Common myeloid progenitor, CD34-positive (primary cell): ENCODE data around the gene STAG2.
"Not testable (repeated sequence)": the region's sequence is repeated elsewhere in the genome, so short reads cannot be mapped to it uniquely, and the experiment has no call there.

Experiments used
- CTCF ChIA-PET: fragments of 350-600 bp; sonication (Branson Sonifier 250); formaldehyde crosslinking; loops from one replicate; lab custom pipeline; 2021; ENCODE audit warnings: antibody characterized with exemption; lab: Charles Lee
- POLR2A ChIA-PET: fragments of 350-600 bp; sonication (Branson Sonifier 250); formaldehyde crosslinking; loops from one replicate; lab custom pipeline; 2021; ENCODE audit warnings: antibody characterized with exemption; lab: Charles Lee
- DNase-seq, 3 donors: peaks; one replicate each; pipeline versions ENCODE4 v3.0.0 to v3.0.0-alpha.2; 2013
- H3K27ac ChIP-seq, 2 experiments: 1 replicate in 1 of 2; 2 replicates in 1 of 2; pipeline ENCODE4 v1.7.0; 2013; ENCODE audit warnings: inconsistent platforms in 2 of 2, low read length in 2 of 2, mild to moderate bottlenecking in 2 of 2, low read depth in 1 of 2, moderate library complexity in 1 of 2; ENCODE audit not compliant: severe bottlenecking in 2 of 2, insufficient read depth in 1 of 2, poor library complexity in 1 of 2
- H3K27me3 ChIP-seq, 5 experiments: replicated peaks in 2 of 5; 1 replicate in 3 of 5; 2 replicates in 2 of 5; pipeline versions ENCODE4 v1.6.1 to v1.7.0; 2013; ENCODE audit warnings: low read length in 4 of 5, mild to moderate bottlenecking in 2 of 5, moderate library complexity in 2 of 5, inconsistent platforms in 1 of 5; ENCODE audit not compliant: insufficient read depth in 5 of 5, control insufficient read depth in 4 of 5
- H3K36me3 ChIP-seq, 4 experiments: 1 replicate in 2 of 4; 2 replicates in 2 of 4; pipeline versions ENCODE4 v1.6.1 to v1.7.0; 2013; ENCODE audit warnings: low read length in 3 of 4, control low read depth in 1 of 4, mild to moderate bottlenecking in 1 of 4; ENCODE audit not compliant: control insufficient read depth in 4 of 4, insufficient read depth in 4 of 4
- H3K4me1 ChIP-seq, 4 experiments: 1 replicate in 3 of 4; 2 replicates in 1 of 4; pipeline versions ENCODE4 v1.6.1 to v1.7.1; 2013; ENCODE audit warnings: low read length in 3 of 4, mild to moderate bottlenecking in 3 of 4, control low read depth in 1 of 4, inconsistent platforms in 1 of 4, moderate library complexity in 1 of 4; ENCODE audit not compliant: control insufficient read depth in 4 of 4, insufficient read depth in 4 of 4; ENCODE audit errors: control extremely low read depth in 1 of 4
- H3K4me3 ChIP-seq, 7 experiments: 1 replicate in 4 of 7; 2 replicates in 3 of 7; pipeline versions ENCODE4 v1.5.1 to v1.7.0; 2013; ENCODE audit warnings: mild to moderate bottlenecking in 7 of 7, low read length in 6 of 7, moderate library complexity in 6 of 7, inconsistent platforms in 2 of 7, low read depth in 2 of 7, control low read depth in 1 of 7; ENCODE audit not compliant: insufficient read depth in 4 of 7, control insufficient read depth in 1 of 7; ENCODE audit errors: extremely low read depth in 1 of 7
- H3K9me3 ChIP-seq, 5 experiments: 1 replicate in 4 of 5; 2 replicates in 1 of 5; pipeline versions ENCODE4 v1.6.1 to v1.7.1; 2013; ENCODE audit warnings: low read length in 4 of 5, mild to moderate bottlenecking in 2 of 5, inconsistent platforms in 1 of 5, low read depth in 1 of 5, moderate library complexity in 1 of 5; ENCODE audit not compliant: control insufficient read depth in 4 of 5, insufficient read depth in 2 of 5; ENCODE audit errors: control extremely low read depth in 1 of 5
- WGBS: methylation state at CpG from one replicate; pipeline ENCODE4 v1.1.5; 2013; ENCODE audit not compliant: insufficient coverage; 5-methylcytosine and 5-hydroxymethylcytosine counted together

Gene STAG2

GRCh38 chrX:123927845-123928244, 33.7 kb upstream of the STAG2 start:
- CTCF ChIA-PET = interaction anchor here (1.0 kb wide), 1 partner anchor 30 kb away, joined by 3 read pairs; no protein-coding TSS in a partner anchor
- Histone ChIP-seq H3K27ac (no peak overlapping the region), H3K4me1 (no peaks in the 10 kb centered on the region), H3K27me3 (no peaks in the 10 kb centered on the region), H3K36me3 (no peaks in the 10 kb centered on the region), H3K9me3 (no peaks in the 10 kb centered on the region), H3K4me3 (no peak overlapping the region)
- 95% methylated on average over 2 of the region's 2 CpGs for WGBS
- POLR2A ChIA-PET = no interaction called here
- peak in 1 of 3 donors; percentile 5 for DNase-seq

- H3K27me3 ChIP-seq, H3K9me3 ChIP-seq, H3K36me3 ChIP-seq, DNase-seq, POLR2A ChIA-PET, CTCF ChIA-PET, H3K4me3 ChIP-seq, H3K27ac ChIP-seq, H3K4me1 ChIP-seq: not testable (repeated sequence)
- WGBS = 72% methylated on average over 2 of the region's 2 CpGs
Observed at GRCh38 chrX:123932055-123932454, 29.5 kb upstream of the STAG2 start.

DNA sequence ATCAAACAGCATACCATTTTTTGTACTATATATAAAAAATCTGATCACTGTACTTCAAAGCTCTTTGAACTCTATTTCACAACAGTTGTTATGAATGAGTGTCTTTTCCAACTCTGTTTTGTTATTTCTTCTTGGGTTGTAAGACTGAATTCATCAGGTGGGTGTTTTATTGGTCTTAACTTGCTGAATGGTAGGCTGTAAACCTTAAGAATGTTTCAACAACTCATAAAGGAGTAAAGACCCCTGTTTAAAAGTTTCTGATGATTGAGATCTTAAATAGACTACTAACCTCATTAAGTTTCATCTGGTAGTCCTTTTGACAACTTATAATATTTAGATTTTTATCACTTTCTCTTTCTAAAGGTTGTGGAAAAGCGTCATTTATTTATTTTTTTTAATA, 18.4 kb upstream of the STAG2 start:
- ChIA-PET POLR2A (no interaction called here), CTCF (no interaction called here)
- WGBS = no CpG with 5 or more reads among the region's 1 CpG

DNA sequence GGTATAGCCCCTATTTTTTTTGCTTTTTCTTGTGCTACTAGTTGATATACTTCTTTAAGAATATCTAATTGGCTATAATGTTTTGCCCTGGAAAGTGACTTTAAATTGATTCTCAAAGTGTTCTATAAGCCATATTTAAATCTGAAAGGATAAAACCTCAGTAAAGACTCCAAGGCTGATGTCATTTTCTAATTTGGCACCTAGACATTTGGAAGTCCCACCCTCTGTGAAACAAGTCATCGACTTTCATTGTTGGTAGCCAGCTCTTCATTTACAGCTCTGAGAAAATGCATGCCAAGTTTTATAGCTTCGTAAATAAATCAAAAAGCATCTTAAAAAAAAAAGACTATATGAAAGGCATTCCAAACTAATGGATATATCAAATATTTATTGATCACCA, 18.0 kb upstream of the STAG2 start:
- POLR2A ChIA-PET = no interaction called here
- 80% methylated on average over 1 of the region's 2 CpGs for WGBS
- no peaks in the 10 kb centered on the region for H3K27me3 ChIP-seq
- no peaks in the 10 kb centered on the region for H3K9me3 ChIP-seq
- DNase-seq = no peak
- no peaks in the 10 kb centered on the region for H3K4me1 ChIP-seq
- no peak overlapping the region for H3K27ac ChIP-seq
- no peaks in the 10 kb centered on the region for H3K36me3 ChIP-seq
- no peak overlapping the region for H3K4me3 ChIP-seq
- CTCF ChIA-PET = no interaction called here

More for the DNA sequence above, 18.4 kb upstream of the STAG2 start:
- DNase-seq = no peak
- Histone ChIP-seq H3K4me3 (no peak overlapping the region), H3K27ac (no peak overlapping the region), H3K27me3 (no peaks in the 10 kb centered on the region), H3K9me3 (no peaks in the 10 kb centered on the region), H3K36me3 (no peaks in the 10 kb centered on the region), H3K4me1 (no peaks in the 10 kb centered on the region)

- ChIA-PET CTCF (no interaction called here), POLR2A (no interaction called here)
- no peaks in the 10 kb centered on the region for H3K9me3 ChIP-seq
- no peaks in the 10 kb centered on the region for H3K36me3 ChIP-seq
- no peaks in the 10 kb centered on the region for H3K4me1 ChIP-seq
- H3K27me3 ChIP-seq = no peaks in the 10 kb centered on the region
- DNase-seq = no peak
- H3K27ac ChIP-seq = no peak overlapping the region
- H3K4me3 ChIP-seq = no peak overlapping the region
- WGBS = 93% methylated on average over 2 of the region's 2 CpGs
Observed at GRCh38 chrX:123949846-123950245, 11.7 kb upstream of the STAG2 start.

- Histone ChIP-seq H3K9me3 (no peaks in the 10 kb centered on the region), H3K4me1 (peaks cover 0 to 10% (median 4%) of the 10 kb centered on the region in 4 experiments), H3K27ac (peak overlapping the region; percentile 94 to 99), H3K4me3 (peak overlapping the region; percentile 52 to 89 (median 70)), H3K27me3 (no peaks in the 10 kb centered on the region), H3K36me3 (no peaks in the 10 kb centered on the region)
- ChIA-PET CTCF (interaction anchor here (1.5 to 2.3 kb wide), 5 partner anchors 11 to 127 kb away, joined by 3 to 12 read pairs (median 4); no protein-coding TSS in a partner anchor), POLR2A (interaction anchor here (0.6 to 1.6 kb wide), 3 partner anchors 48 to 126 kb away, joined by 3 read pairs; no protein-coding TSS in a partner anchor)
- 31% methylated on average over 32 of the region's 35 CpGs for WGBS
- DNase-seq = no peak
Observed at GRCh38 chrX:123959281-123960063, 2.0 kb upstream of the STAG2 start.

DNA sequence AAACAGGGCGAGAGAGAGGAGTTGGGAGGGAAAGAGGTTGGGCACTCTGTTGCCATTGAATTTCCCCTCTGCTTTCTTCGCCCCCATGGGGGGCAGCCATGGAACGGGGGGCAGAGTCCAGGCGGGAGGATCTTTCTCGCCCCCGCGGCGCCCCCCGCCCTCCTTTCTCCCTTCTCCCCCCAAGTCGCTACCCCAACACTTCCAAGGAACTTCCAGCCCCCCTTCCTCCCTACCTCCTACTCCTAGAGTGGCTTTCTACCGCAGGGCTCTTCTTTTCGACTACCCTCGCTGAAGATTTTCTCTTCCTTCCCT, 594 bp upstream of the STAG2 start:
- CTCF ChIA-PET = interaction anchor here (0.7 to 2.1 kb wide), 2 partner anchors 57 to 60 kb away, joined by 3 to 12 read pairs; no protein-coding TSS in a partner anchor
- no peak for DNase-seq

More for the DNA sequence above, 594 bp upstream of the STAG2 start:
- WGBS = 7% methylated on average over 5 of the region's 13 CpGs
- H3K4me1 ChIP-seq = peaks cover 0 to 18% (median 6%) of the 10 kb centered on the region in 4 experiments
- H3K36me3 ChIP-seq = no peaks in the 10 kb centered on the region
- H3K27ac ChIP-seq = peak overlapping the region; percentile 98 to 99
- POLR2A ChIA-PET = interaction anchor here (0.7 to 1.6 kb wide), 5 partner anchors 16 to 258 kb away, joined by 3 to 6 read pairs (median 4); no protein-coding TSS in a partner anchor
- no peaks in the 10 kb centered on the region for H3K27me3 ChIP-seq
- no peaks in the 10 kb centered on the region for H3K9me3 ChIP-seq
- peak overlapping the region; percentile 53 to 94 (median 78) for H3K4me3 ChIP-seq
